GM18499 (cell line): Measurements from ENCODE around the gene NCKAP5.
"Not testable (repeated sequence)": the region's sequence is repeated elsewhere in the genome, so short reads cannot be mapped to it uniquely, and the experiment has no call there.

ENCODE experiments used
- ATAC-seq: cut with Tn5 transposase; IDR thresholded peaks from one replicate; pipeline ENCODE4 v1.9.1; 2021; ENCODE audit warnings: moderate number of reproducible peaks; ENCODE audit not compliant: insufficient read depth, unreplicated experiment

NCKAP5 gene

DNA sequence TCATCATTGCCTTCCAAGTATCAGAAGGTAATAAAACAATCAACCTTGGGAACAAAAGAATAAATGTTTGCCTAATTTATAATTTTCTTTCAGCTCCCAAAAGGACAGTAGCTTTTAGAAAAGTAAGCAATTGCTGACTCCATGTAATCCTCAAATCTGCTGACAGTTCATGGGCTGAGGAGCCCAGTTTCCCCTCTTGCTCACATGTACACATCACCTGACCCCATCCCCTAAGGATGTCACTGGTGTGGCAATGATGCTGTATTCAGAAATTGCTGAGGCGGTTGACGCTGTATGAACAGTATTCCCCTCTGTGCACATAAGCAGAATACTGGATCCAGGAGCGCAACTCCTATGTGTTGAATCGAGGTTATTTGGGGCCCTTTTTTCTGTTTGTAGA lies 842.1 kb downstream of the NCKAP5 start:
- no peak for ATAC-seq

- no peak for ATAC-seq
Observed at GRCh38 chr2:132725748-132726147, 842.5 kb downstream of the NCKAP5 start.

DNA sequence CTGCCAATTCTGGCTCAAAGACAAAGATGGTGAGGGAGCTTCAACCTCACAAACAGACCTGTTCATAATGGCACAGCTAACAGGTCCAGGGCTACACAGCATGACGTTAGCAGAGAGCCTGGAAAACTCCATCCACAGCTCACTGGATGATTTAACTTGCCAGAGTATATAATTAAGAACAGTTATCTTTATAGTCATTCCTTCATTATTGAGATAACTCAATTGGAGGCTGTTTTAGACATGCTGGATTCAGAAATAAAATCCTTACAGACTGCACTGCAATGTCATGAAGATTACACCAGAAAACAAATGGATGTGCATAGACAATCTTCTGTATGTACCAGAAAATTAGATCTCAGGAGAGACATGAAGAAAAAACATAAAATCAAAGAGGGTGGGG lies 843.1 kb downstream of the NCKAP5 start:
- ATAC-seq = no peak

GRCh38 chr2:132721938-132722337 lies 846.3 kb downstream of the NCKAP5 start:
- ATAC-seq = no peak

DNA sequence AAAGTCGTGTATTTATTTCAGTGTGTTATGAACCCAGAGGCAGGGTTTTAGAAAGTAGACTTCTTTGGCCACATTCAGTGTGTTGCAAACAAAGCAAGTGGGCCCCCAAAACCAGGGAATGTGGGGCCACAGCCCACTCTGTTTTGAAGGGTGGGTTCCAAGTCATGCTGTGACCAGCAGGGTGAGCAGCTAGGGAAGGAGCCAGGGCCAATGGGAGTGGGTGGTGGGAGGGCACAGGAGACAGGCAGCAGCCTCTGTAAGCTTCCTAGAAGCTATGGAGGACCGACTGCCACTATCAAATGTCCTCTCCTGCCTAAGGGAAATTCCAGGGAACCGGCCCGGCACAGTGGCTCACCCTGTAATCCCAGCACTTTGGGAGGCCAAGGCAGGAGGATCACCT lies 847.9 kb downstream of the NCKAP5 start:
- no peak for ATAC-seq

DNA sequence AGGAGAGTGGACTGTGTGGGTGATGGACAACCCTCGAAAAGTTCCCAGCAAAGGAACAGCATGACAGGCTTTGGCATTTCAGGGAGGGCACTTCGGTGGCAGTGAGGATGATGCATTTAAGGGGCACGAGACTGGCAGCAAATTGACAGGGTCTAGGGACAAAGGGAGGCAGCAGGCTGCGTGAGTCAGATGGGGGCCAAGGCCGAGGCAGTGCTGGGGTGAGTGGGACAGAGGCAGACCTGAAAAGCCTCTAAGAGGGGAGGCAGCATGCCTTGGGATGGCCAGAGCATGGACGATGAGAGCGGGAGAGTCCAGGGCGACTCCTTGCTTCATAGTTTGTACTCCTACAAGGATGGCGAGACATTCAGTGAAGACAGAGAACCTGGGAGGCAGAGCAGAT lies 848.8 kb downstream of the NCKAP5 start:
- no peak for ATAC-seq

DNA sequence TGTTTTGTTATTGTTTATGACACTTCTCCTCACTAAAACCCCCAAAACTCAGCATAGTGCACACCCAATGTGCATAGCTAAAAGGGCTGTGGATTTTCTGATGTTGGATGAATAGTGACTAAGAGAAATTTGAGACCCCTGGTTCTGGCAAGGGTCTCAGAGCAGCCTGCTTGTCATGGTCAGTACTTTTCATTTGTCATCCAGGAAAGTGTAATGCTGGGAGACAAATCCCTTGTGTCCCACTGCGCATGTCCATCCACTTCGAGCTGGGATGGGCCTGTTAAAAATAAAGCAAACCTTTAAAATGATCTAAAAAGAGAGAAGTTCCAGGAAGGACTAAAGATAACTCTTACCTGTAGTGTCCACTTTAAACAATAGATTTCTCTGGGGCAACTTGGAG lies 851.3 kb downstream of the NCKAP5 start:
- no peak for ATAC-seq

- ATAC-seq = no peak
Observed at GRCh38 chr2:132715386-132716351, 852.6 kb downstream of the NCKAP5 start.

DNA sequence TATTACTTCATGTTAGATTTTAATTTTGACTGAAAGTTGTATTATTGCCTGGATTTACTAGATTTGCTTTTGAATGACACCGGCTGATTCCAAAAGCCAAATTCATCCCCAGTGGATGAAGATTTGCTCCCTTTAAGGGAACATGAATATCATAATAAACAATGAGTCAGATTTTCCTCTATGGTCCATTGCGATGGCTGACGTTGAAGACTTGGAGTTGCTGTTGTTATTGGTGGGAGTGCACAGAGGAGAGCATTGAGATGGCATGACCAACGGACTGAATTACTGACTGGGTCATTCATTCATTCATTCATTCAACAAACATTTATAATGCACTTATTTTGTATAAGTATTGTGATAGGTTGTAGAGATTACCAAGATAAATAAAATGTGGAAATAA lies 864.9 kb downstream of the NCKAP5 start:
- ATAC-seq = no peak

GRCh38 chr2:132701810-132702209 lies 866.5 kb downstream of the NCKAP5 start:
- no peak for ATAC-seq

- not testable (repeated sequence) for ATAC-seq
Observed at GRCh38 chr2:132699802-132700201, 868.5 kb downstream of the NCKAP5 start.

DNA sequence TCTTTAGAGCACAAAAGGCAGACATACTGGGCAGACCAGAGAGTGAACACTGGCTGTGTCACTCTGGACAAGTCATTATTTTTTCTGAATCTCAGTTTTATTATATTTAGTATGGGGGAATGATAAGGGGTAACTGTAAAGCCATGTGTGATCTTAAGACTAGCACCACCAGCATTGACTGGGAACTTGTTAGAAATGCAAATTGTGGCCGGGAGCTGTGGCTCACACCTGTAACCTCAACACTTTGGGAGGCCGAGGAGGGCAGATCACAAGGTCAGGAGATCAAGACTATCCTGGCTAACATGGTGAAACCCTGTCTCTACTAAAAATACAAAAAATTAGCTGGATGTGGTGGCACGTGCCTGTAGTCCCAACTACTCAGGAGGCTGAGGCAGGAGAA lies 869.9 kb downstream of the NCKAP5 start:
- not testable (repeated sequence) for ATAC-seq

DNA sequence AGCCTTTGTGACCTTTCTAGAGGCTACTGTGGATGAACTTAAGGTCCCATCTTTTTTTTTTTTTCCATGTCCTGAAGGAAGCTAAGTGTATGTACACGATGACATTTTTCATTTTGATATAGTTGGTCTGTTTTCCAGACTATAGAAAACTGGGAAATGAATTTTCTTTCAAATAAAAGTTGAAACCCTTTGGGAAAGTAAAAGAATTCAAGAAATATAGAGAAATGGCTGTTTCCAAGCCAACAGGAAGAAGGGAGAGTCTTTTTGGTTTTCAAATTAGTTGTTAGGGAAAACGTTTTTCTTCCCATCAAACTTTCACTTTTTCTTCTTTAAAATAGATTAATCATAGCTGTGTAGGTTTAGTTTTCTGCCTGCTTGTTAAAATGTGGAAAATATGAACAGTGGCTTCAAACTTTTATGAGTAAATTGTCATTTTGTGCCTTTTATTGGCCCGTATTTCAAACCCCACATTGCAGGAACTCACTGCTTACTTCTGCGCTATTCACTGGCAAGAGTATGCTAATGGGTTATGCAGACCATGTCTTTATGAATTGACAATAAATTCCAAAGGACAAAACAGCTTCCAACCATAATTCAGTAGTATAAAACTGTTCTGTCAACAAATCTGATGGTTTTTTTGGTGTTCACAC lies 870.6 kb downstream of the NCKAP5 start:
- ATAC-seq = no peak

- no peak for ATAC-seq
Observed at GRCh38 chr2:132692816-132693215, 875.4 kb downstream of the NCKAP5 start.

DNA sequence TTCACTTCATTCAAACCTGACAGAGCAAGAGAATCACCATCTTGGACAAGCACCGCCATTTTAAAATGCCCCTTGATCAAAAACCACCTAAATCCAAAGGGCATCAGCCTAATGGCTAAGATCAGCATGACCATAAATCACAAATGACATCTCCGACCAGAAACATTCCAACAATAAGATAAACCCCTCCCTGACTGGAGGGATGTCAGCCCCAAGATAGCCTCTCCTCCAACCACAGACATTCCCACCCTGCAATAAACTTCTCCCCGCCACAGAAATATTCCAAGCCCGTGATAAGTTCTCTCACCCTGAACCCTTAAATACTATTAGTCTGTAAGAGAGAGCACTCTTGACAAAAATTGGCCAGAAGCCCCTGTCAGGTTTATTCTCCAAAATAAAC lies 876.7 kb downstream of the NCKAP5 start:
- no peak for ATAC-seq

- no peak for ATAC-seq
Observed at GRCh38 chr2:132690664-132691303, 877.5 kb downstream of the NCKAP5 start.

GRCh38 chr2:132681766-132682165 lies 886.5 kb downstream of the NCKAP5 start:
- no peak for ATAC-seq

DNA sequence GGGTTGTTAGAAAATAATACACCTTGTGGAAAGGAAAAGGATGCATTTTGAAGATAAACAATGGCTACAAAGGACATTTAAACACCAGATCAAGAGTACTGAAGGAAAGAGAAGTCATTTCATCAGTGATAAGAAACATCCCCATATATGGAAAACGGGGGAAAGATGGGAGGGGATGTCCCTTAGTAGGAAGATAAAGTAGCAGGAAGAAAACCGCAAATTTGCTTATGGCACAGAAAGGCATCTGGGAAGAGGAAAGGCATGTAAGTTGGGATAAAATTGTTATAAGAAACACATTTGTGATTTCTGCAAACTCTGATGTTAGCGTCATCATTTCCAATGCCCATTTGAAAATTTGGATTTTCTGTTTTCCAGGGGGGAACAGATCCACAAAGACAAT lies 887.7 kb downstream of the NCKAP5 start:
- no peak for ATAC-seq

DNA sequence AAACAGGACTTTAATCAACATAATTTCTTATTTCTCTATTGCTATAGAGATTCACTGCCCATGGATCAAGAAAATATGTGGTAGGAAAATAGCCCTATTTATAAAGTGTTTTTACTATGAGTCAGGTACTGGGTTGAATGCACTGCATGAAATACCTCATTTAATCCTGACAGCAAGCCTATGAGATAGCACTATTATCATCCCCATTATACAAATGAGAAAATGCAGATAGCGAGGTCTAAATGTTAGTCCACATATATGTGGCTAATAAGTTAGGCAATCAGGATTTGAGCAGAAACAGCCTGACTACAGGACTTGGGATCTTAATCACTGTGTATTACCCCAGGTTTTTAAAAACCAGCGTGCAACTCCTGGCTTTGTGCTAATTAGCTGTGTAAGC lies 889.8 kb downstream of the NCKAP5 start:
- no peak for ATAC-seq

DNA sequence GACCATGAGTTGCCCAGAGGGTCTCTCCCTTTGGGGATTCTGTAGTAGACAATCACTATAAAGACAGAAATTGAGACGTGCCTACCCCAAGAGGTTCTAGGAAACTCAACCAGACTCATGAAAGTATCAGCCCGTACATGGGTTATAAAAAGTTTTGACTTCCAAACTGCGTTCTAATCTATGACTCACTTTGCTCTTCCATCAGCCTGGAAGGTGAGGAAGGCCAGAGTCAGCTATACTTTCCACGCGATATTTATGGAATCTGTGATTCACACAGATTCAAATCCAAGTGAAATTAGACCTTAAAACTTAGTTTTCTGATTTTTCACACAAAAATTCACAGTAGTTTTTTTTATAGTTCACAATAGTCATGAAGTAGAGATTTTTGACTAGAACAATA lies 890.6 kb downstream of the NCKAP5 start:
- ATAC-seq = no peak

- no peak for ATAC-seq
Observed at GRCh38 chr2:132676999-132677398, 891.3 kb downstream of the NCKAP5 start.
